NOMO-1 treated with dmso at 0.1 percent for 144 hours (cell line): ENCODE results near the gene RASGRF1.

Source experiments
- DNase-seq: peaks from one replicate; lab custom pipeline; 2025; ENCODE audit not compliant: unreplicated experiment; lab: John Stamatoyannopoulos, UW

RASGRF1 gene

GRCh38 chr15:78915341-78916087 is 175.1 kb downstream of the RASGRF1 start:
- DNase-seq: peak; percentile 83

GRCh38 chr15:78914027-78914764 is 176.4 kb downstream of the RASGRF1 start:
- no peak for DNase-seq

DNA sequence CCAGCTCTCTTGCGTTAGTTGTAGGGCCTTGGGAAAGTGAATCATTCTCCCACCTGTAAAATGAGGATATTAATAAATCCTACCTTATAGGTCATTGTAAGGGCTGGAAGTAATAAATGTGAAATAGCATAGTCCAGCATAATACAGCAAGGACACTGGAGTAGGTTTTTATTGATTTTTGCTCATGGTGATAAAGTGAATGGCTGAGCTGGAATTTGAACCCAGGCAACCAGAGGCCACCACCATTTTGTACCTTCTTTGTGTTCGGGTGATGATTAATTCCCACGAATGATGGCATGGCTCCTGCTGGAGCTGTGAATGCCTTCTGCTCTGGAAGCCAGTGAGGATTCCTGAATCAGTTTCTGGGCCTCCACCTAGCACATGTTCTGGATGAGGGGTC is 177.6 kb downstream of the RASGRF1 start:
- no peak for DNase-seq

DNA sequence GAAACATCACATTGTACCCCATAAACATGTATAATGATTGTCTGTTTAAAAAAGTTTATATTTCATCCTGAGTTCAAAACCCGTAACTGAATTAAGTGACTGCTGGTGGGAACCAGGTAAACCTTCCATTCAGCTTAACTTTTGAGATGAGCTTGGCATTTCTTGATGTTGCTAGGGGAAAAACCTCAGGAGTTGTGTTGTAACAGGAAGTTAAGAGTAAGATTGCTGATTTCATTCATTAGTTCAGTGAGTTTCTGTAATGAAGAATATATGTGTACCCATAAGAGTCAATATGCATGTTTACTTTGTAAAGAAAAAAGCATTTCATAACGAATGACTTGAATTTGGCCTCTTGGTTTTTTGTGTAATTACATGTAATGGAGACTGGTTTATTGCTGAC is 178.3 kb downstream of the RASGRF1 start:
- no peak for DNase-seq

DNA sequence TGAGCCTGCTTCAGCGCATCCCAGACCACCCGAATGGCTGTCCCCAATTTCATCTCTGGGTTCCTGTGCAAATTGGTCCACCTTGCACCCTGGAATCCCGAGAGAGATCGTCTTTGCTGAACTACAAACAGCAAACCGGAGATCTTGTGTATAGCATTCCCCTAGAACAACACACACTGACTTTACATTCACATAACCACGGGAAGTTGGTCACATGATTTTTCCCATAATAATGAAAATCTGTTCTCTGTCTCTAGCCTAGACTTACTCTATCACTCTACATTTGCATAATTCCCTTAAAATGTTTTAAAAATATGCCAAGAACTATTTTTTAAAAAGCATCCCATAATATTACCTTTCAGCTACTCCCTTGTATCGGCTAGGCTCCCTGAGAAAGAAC is 180.3 kb downstream of the RASGRF1 start:
- DNase-seq: no peak
